NCI-H1092 treated with DMSO at 0.1 percent for 48 hours (cell line): ENCODE data around the gene PAMR1.

Experiments used
- DNase-seq: peaks from one replicate; lab custom pipeline; 2025; lab: John Stamatoyannopoulos, UW

The PAMR1 gene

DNA sequence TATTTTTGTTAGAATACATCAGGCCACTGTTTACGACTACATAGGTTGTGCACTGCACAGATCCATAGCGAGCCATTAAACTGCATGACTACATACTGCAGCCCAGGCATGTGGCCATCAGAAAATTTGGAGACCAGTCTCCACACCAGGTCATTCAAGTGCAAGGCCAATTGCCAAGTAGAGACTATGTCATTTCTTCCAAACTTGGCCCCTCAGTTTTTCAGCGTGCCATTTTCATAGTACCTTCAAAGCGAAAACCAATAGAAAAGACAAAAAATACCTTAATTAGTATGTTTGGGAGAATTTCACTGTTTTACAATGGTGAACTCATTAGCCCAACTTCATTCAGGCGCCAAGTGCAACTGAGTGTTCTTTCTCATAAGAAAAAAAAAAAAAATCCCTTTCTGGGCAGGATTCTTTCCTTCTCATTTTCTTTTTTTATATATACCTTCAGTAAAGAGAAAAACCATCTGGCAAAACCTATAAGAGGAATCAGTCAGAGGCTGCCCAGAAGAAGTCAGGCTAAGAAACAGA lies 30.4 kb downstream of the PAMR1 start:
- no peak for DNase-seq

- DNase-seq = no peak
Observed at GRCh38 chr11:35491231-35491871, 34.1 kb downstream of the PAMR1 start.

GRCh38 chr11:35488117-35488516 lies 37.3 kb downstream of the PAMR1 start:
- no peak for DNase-seq

GRCh38 chr11:35487532-35488078 lies 37.8 kb downstream of the PAMR1 start:
- DNase-seq = peak; percentile 23

GRCh38 chr11:35486934-35487333 lies 38.5 kb downstream of the PAMR1 start:
- no peak for DNase-seq

DNA sequence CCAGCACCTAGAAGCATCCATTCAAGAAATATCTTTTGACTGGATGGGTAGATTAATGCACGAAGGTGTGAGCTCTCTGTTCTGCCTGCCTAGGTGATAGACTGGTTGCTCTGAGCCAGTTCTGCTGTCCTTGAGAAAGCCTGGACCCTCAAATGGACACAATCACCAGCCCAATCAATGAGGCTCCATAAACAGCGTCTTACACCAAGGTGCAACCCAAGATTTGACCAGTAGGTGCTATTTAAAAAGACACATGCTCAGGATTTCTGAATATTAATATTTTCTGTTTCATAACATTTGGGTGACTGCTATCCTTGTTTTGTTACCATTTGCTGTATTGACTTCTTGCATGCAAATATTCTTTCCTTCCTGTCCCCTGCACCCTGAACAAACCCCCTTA lies 39.0 kb downstream of the PAMR1 start:
- no peak for DNase-seq

DNA sequence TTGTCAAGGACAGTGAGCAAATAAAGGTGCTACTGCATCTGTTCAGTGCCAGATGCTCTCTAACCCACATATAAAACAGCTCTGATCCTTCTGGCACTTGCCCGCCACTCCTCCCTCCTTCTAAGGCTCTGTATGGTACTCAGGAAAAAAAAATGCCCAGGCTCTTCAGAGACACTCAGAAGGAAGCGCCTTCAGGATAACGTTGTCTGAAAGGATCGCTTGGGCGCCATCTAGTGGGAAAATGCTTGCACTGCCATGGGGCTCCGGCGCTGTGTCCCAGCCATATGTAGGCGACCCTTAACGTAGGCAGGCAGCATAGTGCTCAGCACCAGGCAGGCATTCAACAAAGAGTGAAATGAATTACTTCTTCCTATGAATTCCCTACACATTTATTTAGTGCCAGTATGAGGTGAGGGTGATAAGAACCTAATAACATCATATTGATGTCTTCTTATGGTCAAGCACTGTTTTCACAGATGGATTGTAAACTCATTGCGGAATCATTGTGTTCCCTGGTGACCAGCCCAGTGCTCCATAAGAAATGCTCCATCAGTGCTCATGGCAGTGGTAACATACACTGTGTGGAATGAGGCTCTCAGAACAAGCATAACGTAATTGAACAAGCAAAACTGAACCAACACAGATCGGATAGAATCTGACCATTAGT lies 39.6 kb downstream of the PAMR1 start:
- DNase-seq = peak; percentile 81

DNA sequence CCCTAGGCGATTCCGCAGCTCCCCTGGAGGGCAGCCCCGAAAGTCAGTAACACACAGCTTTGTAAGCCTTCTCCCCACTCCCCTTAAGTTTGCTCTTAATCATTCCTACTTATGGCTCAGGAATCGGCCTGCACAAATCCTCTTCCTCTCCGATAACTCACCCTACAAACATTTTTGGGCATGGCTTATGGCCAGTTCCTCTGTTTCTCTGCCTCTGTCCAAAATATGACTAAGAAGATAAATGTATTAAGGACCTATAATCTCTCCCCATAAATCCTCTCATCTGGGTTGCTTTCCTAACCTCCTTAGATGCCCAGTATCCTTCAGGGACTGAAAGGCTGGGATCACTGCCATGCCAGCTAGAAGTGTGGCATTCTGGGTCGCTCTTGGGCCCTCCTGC lies 41.0 kb downstream of the PAMR1 start:
- no peak for DNase-seq

DNA sequence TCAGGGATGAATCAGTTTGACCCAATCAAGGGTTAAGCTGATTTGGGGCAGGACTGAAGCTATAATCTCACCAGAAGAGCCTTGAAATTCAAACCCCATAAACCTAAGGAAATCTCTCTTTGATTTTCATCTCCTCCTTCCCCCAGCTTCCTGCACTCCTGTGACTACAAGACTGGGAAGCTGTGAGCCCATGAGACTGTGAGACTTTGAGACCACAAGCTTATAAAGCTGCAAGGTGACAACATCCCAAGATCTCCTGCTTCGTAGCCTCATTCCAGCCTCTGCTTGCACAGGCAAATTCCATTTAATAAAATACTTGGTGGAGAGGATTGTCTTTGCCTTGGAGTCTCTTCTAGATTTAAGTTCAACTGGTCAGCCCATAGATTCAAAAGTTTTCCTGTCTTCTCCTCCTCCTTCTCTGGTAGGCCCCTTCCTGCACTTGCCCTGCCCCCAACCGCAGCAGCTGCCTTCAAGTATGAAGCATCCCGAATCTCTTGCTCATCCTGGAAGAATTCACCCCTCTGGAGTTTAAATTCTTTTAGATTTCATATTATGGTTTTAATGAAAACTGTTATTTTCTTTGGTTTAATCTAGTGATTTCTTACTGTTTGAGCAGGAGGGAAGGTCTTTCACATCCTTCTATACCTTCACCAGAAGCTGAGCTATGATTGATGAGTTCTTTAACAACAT lies 42.1 kb downstream of the PAMR1 start:
- no peak for DNase-seq

GRCh38 chr11:35479731-35480130 lies 45.7 kb downstream of the PAMR1 start:
- DNase-seq = no peak

GRCh38 chr11:35478471-35479091 lies 46.8 kb downstream of the PAMR1 start:
- DNase-seq = peak; percentile 8

- DNase-seq = no peak
Observed at GRCh38 chr11:35477901-35478300, 47.5 kb downstream of the PAMR1 start.

DNA sequence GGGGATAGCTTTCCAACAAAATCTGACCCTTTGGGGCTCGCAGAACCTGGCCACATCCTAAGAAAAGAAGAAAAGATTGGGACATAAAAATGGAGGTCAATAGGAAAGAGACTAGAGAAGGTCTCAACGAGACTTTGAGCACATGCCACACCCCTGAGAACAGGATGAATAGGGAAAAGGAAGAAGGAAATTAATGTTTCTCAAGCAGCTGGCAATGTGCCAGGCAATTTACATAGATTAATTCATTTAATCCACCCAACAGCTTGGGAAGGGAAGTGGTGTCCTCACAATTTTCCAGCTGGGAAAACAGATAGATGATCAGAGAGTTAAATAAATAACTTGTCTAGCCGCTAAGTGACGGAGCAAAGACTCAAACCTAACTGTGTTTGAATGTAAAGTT lies 50.7 kb downstream of the PAMR1 start:
- no peak for DNase-seq

DNA sequence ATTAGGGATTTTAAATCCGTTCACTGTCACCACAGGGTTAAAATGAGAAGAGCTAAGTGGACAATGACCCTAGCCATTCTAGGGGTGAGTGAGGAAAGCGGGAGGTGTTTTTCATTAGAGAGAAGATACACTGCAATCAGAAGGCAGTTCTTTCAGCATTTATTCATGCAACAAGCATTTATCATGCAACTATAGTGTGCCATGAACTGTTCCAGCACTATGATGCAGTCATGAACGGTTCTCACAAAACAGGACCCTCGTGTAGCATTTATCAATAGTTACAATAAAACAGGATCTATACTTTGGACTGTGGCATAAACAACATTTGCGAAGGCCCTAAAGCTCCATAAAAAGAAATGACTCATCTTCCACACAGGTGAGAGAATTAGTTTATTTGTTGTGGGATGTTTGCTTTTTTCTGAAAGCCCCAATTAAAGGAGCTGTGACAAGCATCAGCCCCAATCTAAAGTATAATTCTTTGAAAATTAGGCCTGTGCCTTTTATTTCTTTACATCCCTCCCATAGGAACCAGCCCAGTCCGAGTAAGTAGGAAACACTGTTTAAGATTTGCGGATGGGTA lies 51.5 kb downstream of the PAMR1 start:
- DNase-seq = no peak

- no peak for DNase-seq
Observed at GRCh38 chr11:35470616-35471015, 54.8 kb downstream of the PAMR1 start.

GRCh38 chr11:35466058-35466457 lies 59.4 kb downstream of the PAMR1 start:
- DNase-seq = no peak

- DNase-seq = peak; percentile 39
Observed at GRCh38 chr11:35464308-35464707, 61.1 kb downstream of the PAMR1 start.

GRCh38 chr11:35463331-35463751 lies 62.1 kb downstream of the PAMR1 start:
- DNase-seq = no peak

DNA sequence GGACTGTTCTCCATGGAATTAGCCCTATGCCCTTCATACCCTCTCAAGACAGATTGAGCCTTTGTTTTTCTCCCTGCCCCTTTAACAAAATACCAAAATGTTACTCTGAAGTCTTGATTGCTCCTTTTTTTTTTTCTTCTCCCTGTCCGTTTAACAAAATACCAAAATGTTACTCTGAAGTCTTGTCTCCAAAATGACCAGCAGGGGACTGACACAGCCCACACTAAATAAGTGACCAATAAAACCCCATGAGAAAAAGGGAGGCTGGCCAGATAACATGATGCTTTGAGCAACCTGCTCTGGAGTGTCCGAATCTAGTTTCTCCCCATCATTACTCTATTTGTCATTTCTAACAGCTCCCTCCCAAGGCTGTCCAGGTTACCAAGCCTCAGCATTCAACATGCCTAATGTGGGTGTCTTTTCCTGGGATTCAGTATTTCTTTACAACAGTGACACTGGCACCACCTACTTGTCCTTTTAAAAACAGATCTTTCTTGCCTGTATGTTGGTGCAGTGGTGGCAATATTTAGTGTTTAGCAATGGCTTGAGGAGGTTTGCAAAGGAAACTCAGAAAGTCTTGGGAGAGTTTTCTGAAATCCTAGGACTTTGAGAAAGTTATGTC lies 63.4 kb downstream of the PAMR1 start:
- no peak for DNase-seq

GRCh38 chr11:35459489-35459888 lies 65.9 kb downstream of the PAMR1 start:
- no peak for DNase-seq

DNA sequence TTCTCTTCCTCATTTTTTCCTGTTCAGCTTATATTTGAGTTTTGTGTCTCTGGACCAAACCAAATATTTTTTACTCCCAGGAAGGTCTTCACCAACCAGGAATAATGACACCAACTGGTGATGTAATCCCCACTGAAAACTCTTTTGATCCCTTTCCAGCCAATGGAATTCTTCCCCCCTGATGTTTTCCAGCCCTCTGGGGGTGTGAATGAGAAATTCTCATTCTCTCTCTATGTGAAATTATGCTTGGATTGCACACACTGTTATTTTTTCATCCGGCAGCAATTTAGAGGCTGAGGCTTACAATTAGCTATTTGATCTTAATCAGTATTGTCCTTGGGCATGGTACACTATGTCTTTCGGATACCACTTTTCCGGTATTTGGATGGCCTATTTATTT lies 66.6 kb downstream of the PAMR1 start:
- no peak for DNase-seq

- no peak for DNase-seq
Observed at GRCh38 chr11:35454362-35454761, 71.1 kb downstream of the PAMR1 start.
